Smooth muscle cell (in vitro differentiated cells): ENCODE data around the gene CALR3. TPM values are rescaled to one million over a fixed set of nuclear protein-coding genes. Genes with fewer than 3 reads are reported as not detected.
A peak's percentile ranks its signal among the peaks of the same experiment; 100 is the strongest.

ENCODE experiments used
- DNase-seq: peaks from one replicate; lab custom pipeline; 2025; ENCODE audit not compliant: unreplicated experiment; lab: John Stamatoyannopoulos, UW
- H2AFZ ChIP-seq: fragments of 200-600 bp; sonication (generic); 2 replicates; pipeline ENCODE4 v1.6.0; 2016; ENCODE audit warnings: antibody characterized with exemption, low read depth, mild to moderate bottlenecking
- H3F3A ChIP-seq: fragments of 200-600 bp; sonication (generic); 2 replicates; pipeline ENCODE4 v1.6.0; 2017; ENCODE audit warnings: antibody characterized with exemption, low read depth
- H3K27ac ChIP-seq: fragments of 200-600 bp; sonication (generic); 2 replicates; pipeline ENCODE4 v1.5.1; 2016; ENCODE audit warnings: low read depth, mild to moderate bottlenecking
- H3K27me3 ChIP-seq: fragments of 200-600 bp; sonication (generic); 2 replicates; pipeline ENCODE4 v1.6.1; 2016; ENCODE audit warnings: low read depth, mild to moderate bottlenecking
- H3K36me3 ChIP-seq: fragments of 200-600 bp; sonication (generic); 2 replicates; pipeline ENCODE4 v1.5.1; 2016; ENCODE audit warnings: low read depth
- H3K4me1 ChIP-seq: fragments of 200-600 bp; sonication (generic); 2 replicates; pipeline ENCODE4 v1.5.1; 2016; ENCODE audit warnings: low read depth
- H3K4me2 ChIP-seq: fragments of 200-600 bp; sonication (generic); 2 replicates; pipeline ENCODE4 v1.6.0; 2016; ENCODE audit warnings: mild to moderate bottlenecking
- H3K4me3 ChIP-seq: fragments of 200-600 bp; sonication (generic); 2 replicates; pipeline ENCODE4 v1.5.1; 2016; ENCODE audit warnings: mild to moderate bottlenecking
- H3K79me2 ChIP-seq: fragments of 200-600 bp; sonication (generic); 2 replicates; pipeline ENCODE4 v1.6.0; 2016; ENCODE audit warnings: low read depth, mild to moderate bottlenecking
- H3K9ac ChIP-seq: fragments of 200-600 bp; sonication (generic); 2 replicates; pipeline ENCODE4 v1.6.0; 2016; ENCODE audit warnings: low read depth
- H3K9me3 ChIP-seq: fragments of 200-600 bp; sonication (generic); replicated peaks from 2 replicates; pipeline ENCODE4 v1.5.1; 2016; ENCODE audit warnings: low read depth
- H4K20me1 ChIP-seq: fragments of 200-600 bp; sonication (generic); 2 replicates; pipeline ENCODE4 v1.6.0; 2016; ENCODE audit warnings: low read depth
- WGBS: methylation state at CpG from one replicate; pipeline ENCODE4 v1.1.7; 2016; ENCODE audit warnings: low lambda C conversion rate; 5-methylcytosine and 5-hydroxymethylcytosine counted together
- polyA plus RNA-seq: library from polyadenylated mRNA; unstranded; fragments of >200 nt; fragmentation: Nextera tagmentation; extraction: Ambion mirVana; gene quantifications from 2 replicates; pipeline ENCODE4 v1.2.1, GENCODE V29; 2016
- total RNA-seq: library from RNA; depleted of rRNA; stranded (reverse); fragments of >200 nt; gene quantifications from 2 replicates; pipeline ENCODE4 v1.2.3, GENCODE V29; 2014
- TF ChIP-seq, protein P1 (sequence below): fragments of 200-600 bp; sonication (generic); IDR thresholded peaks from 2 replicates; pipeline ENCODE4 v1.5.1; 2017; ENCODE audit warnings: borderline replicate concordance, mild to moderate bottlenecking, antibody characterized with exemption; ENCODE audit not compliant: insufficient read depth, poor library complexity, severe bottlenecking

The CALR3 gene
- total and polyA plus RNA-seq, 2 experiments from 2014 or later, result not detected

DNA sequence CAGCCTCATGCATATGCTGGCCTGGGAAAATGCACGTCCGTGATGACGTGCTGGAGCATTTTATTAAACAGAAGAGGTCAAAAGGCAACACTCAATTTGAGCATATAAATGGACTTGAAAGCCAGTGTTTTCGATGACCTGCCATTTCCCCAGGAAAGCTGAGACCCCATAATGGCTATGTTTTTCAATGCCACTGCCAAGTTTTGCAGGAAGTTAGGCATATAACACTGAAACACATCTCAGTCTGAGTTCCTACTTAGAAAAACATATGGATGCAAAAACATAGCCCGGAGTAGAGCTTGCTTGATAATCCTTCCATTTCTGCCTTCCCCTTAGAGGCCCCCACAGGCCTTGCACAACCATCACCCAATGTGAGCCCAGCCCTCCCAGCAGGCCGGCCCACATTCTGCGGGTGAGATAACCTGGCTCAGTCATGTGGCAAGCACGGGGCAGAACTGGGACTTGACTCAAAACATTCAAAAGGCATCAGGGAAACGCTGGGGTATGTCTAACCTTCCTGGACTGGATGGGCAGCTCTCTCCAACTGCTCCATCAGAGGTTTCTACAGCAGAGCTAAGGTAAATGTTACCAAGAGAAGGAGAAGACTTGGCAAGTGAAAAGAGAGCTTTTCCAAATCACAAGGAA lies 49.1 kb downstream of the CALR3 start:
- Histone ChIP-seq H2AFZ (no peak overlapping the region), H3K36me3 (no peaks in the 10 kb centered on the region), H3K9me3 (no peaks in the 10 kb centered on the region), H4K20me1 (peaks cover 97% of the 10 kb centered on the region), H3K79me2 (peaks cover 83% of the 10 kb centered on the region), H3K4me1 (peaks cover 17% of the 10 kb centered on the region), H3K27me3 (no peaks in the 10 kb centered on the region), H3K27ac (peak overlapping the region; percentile 75), H3F3A (peaks cover 17% of the 10 kb centered on the region), H3K4me2 (peak overlapping the region; percentile 69), H3K9ac (no peak overlapping the region), H3K4me3 (no peak overlapping the region)
- 39% methylated on average over 9 of the region's 9 CpGs for WGBS
- DNase-seq, result peak; percentile 55
- TF ChIP-seq, protein P1, sequence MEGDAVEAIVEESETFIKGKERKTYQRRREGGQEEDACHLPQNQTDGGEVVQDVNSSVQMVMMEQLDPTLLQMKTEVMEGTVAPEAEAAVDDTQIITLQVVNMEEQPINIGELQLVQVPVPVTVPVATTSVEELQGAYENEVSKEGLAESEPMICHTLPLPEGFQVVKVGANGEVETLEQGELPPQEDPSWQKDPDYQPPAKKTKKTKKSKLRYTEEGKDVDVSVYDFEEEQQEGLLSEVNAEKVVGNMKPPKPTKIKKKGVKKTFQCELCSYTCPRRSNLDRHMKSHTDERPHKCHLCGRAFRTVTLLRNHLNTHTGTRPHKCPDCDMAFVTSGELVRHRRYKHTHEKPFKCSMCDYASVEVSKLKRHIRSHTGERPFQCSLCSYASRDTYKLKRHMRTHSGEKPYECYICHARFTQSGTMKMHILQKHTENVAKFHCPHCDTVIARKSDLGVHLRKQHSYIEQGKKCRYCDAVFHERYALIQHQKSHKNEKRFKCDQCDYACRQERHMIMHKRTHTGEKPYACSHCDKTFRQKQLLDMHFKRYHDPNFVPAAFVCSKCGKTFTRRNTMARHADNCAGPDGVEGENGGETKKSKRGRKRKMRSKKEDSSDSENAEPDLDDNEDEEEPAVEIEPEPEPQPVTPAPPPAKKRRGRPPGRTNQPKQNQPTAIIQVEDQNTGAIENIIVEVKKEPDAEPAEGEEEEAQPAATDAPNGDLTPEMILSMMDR, result no peak

DNA sequence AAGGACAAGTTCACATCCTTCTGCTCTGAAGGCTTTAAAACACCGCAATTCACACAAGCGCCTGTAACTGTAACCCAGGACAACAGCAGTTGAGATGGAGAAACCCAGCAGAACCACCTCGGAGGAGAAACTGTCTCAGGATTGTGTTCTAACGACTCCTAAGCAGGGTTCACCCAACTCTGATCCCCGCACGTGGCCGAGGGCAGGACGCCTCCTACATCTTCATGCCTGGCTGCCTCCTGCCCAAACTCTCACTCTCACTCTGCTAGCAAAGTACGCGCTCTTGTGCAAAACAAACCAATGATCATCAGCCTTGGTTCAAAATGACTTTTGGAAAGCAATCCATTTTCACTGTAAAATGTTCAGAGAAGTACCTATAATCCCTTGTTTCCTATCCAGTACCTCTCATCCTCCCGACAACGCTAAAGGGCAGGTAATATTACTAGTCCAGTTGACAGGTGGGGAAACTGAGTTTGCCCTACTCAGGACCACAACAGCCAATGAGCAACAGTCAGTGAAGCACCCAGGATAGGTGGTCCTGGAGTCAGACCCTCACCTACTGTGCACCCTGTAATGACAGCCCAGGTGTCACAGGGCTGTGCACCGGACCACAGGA lies 49.8 kb downstream of the CALR3 start:
- H3K27ac ChIP-seq, result peak overlapping the region; percentile 75
- peak overlapping the region; percentile 69 for H3K4me2 ChIP-seq
- peaks cover 17% of the 10 kb centered on the region for H3F3A ChIP-seq
- H3K4me1 ChIP-seq, result peaks cover 17% of the 10 kb centered on the region
- H4K20me1 ChIP-seq, result peaks cover 96% of the 10 kb centered on the region
- no peak overlapping the region for H3K4me3 ChIP-seq
- no peak for DNase-seq
- 92% methylated on average over 13 of the region's 13 CpGs for WGBS
- no peaks in the 10 kb centered on the region for H3K27me3 ChIP-seq
- H3K9me3 ChIP-seq, result no peaks in the 10 kb centered on the region
- H3K79me2 ChIP-seq, result peaks cover 77% of the 10 kb centered on the region
- no peak overlapping the region for H2AFZ ChIP-seq
- TF ChIP-seq, protein P1, result no peak
- no peak overlapping the region for H3K9ac ChIP-seq
- H3K36me3 ChIP-seq, result no peaks in the 10 kb centered on the region

DNA sequence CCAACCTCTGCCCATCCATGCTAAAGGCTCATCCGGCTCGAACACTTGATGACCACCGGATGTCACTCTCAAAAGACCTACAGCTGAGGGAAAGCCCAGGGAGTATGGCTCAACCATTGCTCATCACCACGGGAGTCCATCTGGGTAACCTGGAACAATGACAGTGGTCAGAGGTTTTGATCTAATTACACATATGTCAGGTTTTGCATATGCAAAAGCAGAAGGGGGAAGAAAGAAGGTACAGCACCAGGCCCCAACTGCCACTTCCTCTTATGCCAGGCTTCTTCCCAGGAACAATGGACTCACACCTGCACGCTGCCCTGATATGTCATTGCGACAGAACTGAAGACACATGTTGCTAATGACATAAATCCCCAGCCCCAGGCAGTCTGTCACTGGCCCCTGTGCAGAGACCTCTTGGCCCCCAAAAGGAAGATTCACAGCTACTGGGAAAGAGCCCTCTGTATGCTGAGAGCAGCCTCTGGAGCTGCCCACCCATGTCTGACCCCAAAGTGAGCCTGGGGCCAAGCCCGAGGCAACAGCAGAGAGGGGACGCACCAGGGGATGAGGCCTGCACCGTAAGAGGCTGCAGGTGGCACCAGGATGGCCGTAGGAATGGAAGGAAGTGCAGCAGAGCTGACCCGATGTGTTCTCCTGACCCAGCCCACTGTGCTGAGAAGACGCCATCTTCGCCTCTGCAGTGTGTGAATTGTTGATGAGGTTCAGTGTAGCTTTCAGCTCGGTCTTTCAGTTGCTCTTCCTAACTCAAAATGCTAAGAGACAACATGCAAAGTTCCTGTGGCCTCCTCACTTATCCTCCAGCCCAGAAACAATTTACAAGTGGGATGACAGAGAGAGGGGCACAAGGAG lies 50.5 kb downstream of the CALR3 start:
- Histone ChIP-seq H3F3A (peaks cover 17% of the 10 kb centered on the region), H2AFZ (no peak overlapping the region), H3K36me3 (no peaks in the 10 kb centered on the region), H4K20me1 (peaks cover 93% of the 10 kb centered on the region), H3K4me1 (peaks cover 17% of the 10 kb centered on the region), H3K27ac (peak overlapping the region; percentile 75), H3K27me3 (no peaks in the 10 kb centered on the region), H3K4me3 (no peak overlapping the region), H3K9me3 (no peaks in the 10 kb centered on the region), H3K9ac (no peak overlapping the region), H3K4me2 (no peak overlapping the region), H3K79me2 (peaks cover 70% of the 10 kb centered on the region)
- DNase-seq, result no peak
- TF ChIP-seq, protein P1, result no peak
- WGBS, result 87% methylated on average over 14 of the region's 14 CpGs
